RCC 7860 (cell line): ENCODE measurements around the gene TNK2.
A peak's percentile ranks its signal among the peaks of the same experiment; 100 is the strongest.
"Not testable (repeated sequence)": the region's sequence is repeated elsewhere in the genome, so short reads cannot be mapped to it uniquely, and the experiment has no call there.

Experiments
- DNase-seq: peaks from one replicate; pipeline ENCODE4 v3.0.0-alpha.2; 2015; ENCODE audit warnings: low spot score
- FAIRE-seq: peaks from 2 replicates; lab custom pipeline; 2012; peaks lifted over from hg19 to GRCh38; lab: Jason Lieb, UNC

The TNK2 gene

DNA sequence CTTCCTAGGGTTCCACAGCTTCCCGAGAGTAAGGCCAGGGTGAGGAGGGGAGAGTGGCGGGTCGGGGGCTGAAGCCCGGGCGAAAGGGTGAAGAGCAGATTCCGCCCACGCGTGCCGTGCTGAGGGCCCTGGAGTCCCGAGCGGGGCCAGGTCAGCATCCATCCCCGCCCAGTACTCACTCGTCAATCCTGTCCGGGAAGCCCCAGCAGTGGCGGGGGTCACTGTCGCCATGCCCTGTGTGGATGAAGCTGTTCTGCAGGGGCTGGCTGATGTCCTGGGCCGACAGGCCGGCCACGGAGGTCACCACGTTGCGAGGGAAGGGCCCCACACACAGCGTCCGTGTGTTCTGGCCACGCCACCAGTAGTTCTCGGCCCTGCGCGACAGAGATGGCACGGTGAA is 36.3 kb downstream of the TNK2 start:
- FAIRE-seq (no peak), DNase-seq (no peak)

DNA sequence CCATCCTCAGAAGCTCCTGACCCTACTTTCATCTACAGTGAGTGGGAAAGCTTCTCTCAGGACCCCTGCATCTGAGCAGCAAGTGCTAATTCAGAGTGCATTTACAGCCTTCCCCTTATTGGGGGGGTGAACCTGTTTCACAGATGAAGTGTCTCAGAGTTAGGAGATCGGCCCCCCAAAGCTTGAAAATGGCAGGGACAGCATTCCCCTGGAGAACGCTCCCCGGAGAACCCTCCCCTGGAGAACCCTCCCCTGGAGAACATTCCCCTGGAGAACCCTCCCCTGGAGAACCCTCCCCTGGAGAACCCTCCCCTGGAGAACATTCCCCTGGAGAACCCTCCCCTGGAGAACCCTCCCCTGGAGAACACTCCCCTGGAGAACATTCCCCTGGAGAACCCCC is 36.7 kb downstream of the TNK2 start:
- DNase-seq, FAIRE-seq: not testable (repeated sequence)

GRCh38 chr3:195870937-195871336 is 37.4 kb downstream of the TNK2 start:
- no peak for DNase-seq
- no peak for FAIRE-seq

DNA sequence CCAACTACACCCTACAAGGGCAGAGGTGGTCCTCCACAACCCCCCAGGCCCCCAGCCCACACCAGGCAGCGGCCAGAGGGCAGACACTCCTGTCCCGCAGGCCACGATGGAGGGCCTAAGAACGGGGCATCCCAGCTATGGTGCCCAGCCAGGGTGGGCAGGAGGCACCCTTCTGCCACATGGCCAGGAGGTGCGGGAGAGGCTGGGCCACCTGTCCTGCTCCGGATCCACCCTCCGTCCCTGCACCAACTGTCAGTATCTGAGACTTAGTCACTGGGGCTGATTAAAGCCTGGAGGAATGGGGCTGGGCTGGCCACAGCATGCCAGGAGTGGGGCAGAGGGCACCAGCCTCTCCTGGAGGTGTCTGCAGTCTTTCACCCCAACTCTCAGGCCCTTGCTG is 37.9 kb downstream of the TNK2 start:
- no peak for FAIRE-seq
- DNase-seq = peak; percentile 6

DNA sequence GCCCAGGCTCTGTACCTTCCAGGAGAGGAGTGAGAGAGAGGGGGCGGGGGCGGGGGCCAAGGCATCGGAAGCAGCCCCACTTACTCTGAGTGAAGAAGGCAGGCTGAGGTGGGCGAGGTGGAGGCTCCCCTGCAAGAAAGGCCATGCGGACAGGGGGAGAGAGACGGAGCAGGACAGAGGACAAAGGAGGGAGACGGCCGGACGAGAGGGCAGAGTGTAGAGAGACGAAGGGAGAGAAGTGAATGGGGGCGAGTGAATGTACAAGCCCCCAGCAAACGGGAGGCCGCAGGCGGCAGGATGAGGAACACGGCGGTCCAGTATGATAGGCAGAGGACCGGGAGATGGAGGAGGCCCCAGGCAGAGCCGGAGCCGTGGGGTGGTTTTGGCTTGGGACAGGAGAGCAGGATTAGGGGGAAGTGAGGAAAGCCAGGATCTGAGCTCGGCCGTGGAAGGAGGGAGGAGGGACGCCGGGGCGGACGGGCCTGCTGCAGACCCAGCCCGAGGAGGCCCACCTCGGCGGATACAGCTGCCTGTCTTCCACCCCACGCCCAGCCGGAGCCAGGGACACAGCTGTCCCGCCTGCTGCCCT is 38.8 kb downstream of the TNK2 start:
- FAIRE-seq (no peak), DNase-seq (no peak)

DNA sequence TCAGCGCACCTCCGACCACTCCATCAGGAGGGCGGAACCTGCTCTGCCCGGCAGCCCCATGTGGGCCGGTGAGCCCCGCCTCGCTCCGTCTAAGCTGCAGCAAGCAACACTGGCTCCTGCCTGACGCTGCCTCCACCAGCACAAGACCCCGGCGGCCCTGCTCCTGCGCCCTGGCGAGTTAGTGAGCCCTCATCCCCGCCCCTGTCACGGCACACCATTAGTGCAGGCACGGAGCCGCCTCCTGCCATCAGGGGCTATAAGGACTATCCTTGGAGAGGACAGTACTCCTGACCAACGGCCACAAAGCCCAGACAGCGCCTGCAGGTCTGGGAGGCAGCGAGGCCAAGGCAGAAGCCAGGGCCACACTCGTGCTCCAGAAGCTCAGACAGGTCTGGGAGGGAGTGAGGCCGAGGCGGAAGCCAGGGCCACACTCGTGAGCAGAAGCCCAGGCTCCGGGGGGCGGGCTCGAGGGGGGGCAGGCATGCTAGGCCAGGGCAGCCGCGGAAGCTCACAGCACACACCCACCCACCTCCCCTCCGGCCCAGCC is 39.4 kb downstream of the TNK2 start:
- FAIRE-seq (no peak), DNase-seq (no peak)

DNA sequence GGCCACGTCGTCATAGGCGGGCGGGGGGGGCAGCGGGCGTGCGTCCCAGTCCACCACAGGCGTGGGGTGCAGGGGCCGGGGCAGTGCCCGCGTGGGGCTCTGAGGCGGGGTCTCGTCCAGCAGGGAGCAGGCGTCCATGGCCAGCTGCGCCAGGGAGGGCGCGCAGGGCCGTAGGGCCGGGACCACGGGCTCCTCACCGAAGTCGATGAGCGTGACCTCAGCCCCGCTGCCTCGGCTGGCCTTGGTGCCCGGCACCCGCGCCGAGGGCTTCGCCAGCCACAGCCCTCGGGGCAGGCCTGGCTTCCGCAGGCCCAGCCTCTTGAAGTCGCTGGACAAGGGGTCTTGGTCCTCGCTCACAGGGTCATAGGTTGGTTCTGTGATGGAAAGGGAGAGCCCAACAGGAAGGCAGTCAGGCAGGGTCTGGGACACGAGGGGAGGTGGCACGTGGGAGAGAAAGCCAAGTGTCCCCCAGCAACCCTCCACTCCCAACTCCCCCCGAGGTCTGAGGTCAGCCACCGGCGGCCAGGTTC is 40.0 kb downstream of the TNK2 start:
- DNase-seq (no peak), FAIRE-seq (no peak)

DNA sequence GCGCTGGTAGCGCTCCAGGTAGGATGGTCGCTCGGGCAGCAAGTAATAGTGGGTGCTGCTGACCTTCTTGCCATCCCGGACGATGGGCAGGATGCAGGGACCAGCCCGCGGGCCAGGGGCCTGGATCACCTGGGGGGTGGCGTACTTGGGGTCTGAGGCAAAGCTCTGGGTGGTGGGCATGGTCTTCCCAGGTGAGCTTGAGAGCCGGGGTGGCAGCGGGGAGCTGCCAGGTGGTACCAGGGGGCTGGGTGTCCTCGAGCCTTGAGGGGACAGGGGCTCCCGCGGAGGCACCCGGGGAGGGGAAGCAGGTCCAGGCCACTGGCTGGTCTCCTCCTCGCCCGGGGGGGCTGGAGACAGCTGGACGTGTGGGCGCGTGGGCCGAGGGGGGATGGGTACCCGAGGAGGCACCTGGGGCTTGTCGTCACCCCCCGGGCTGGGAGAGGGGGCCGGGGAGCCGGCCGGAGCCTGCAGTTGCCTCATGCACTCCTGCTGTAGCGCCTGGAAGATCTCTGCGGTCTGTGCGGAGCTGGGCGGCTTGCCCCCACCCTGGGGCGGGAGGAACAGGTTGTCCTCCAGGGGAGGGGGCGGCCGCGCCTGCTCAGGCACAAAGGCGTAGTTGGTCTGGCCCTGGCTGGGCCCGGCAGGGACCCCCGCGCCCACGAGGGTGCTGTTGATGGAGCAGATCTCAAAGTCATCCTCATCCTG is 40.6 kb downstream of the TNK2 start:
- no peak for DNase-seq
- FAIRE-seq = no peak

DNA sequence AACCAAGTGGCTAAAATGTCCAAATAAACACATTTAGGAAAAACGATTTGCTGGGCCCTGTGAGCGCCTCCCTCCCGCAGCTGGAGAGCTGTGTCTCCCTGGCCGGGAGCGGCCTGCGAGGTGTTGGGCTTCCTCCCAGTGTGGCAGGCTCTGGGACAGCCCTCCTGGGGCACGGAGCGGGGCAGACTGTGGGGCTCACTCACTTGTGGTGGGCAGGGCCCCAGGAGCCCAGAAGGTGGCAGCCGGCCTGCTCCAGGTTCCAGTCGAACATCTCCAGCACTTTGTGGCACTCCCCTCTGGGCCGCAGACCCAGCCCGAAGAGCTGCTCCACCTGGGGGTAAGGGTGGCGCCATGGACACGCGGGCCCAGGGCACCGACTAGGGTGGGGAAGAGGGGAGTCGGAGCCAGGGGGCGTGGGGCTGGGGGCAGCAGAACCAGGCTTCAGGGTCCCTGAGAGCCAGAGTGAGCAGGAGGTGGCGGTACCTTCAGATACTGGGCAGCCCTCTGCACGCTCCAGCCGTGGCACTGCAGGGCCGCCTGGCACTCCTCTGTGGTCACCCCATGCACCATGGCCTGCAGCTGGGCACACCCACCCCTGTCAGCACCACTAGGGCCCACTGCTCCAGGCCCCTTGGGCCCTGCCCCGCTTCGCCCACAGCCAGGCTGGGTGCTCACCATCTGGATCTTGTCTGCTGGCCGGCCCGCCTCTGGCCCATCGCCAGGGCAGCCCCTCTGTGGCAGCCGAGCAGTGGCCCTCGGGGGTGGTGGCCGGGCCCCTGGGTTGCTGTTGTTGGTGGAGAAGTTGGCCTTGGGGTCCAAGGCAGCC is 41.5 kb downstream of the TNK2 start:
- DNase-seq (no peak), FAIRE-seq (no peak)

GRCh38 chr3:195865752-195866151 is 42.6 kb downstream of the TNK2 start:
- no peak for DNase-seq
- no peak for FAIRE-seq

DNA sequence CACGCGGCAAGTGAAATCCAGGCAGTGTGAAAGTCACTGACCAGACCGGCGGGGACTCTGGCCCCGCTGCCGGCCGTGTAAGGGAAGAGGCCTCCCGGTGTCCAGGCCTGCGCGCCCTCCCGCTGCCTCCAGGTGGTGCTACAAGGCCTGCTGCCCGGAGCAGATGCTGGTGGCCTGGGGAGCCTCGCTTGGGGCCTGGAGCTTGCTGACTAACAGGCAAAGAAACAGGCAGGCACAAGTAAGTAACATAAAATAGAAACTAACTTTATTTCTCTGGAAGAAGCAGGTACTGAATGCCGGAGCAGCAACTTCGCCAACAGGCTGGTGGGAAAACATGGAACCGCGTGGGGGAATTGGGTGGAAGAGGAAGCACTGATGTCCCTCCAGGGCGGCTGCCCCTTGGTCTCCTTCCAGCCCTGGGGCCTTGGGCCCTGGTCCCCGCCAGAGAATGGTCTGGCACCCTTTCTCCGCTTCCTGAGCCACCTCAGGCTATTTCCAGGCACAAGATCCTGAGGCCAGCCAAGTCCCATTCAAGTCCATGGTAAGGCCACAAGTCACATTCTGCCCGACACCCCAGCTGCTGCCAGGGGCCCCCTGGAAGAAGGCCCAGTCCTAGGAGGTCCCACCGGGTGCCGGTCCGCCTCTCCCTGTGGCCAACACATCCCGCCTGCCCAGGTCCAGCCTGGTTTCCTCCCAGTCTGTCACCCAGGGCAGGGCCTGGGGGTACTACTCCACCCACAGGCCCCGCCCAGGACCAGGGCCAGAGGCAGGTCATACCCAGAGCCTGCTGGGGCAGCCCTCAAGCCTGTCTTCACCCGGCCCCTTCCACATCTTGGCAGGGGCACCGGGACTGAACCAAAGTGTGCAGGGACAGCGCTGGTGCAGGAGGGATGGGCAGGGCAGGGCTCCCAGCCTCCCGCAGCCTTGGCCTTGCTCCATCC is 45.0 kb downstream of the TNK2 start:
- FAIRE-seq (no peak), DNase-seq (peak; percentile 61)

- DNase-seq, FAIRE-seq: not testable (repeated sequence)
These were observed 46.0 kb downstream of the TNK2 start for GRCh38 chr3:195862318-195862717.

DNA sequence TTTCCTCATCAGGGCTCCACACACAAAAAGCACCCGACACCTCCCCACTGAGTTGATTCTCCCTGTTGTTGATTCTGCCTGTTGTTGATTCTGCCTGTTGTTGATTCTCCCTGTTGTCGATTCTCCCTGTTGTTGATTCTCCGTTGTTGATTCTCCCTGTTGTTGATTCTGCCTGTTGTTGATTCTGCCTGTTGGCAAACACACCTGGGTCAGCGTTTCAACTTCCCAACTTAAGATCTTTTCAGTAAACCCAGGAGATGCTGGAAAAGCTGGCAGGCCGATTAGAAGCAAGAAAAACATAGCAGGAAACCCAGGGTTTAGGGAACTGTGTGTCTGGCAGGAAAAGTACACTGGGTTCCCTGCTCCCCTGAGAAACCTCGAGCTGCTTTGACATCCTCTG is 47.9 kb downstream of the TNK2 start:
- DNase-seq = no peak
- no peak for FAIRE-seq

DNA sequence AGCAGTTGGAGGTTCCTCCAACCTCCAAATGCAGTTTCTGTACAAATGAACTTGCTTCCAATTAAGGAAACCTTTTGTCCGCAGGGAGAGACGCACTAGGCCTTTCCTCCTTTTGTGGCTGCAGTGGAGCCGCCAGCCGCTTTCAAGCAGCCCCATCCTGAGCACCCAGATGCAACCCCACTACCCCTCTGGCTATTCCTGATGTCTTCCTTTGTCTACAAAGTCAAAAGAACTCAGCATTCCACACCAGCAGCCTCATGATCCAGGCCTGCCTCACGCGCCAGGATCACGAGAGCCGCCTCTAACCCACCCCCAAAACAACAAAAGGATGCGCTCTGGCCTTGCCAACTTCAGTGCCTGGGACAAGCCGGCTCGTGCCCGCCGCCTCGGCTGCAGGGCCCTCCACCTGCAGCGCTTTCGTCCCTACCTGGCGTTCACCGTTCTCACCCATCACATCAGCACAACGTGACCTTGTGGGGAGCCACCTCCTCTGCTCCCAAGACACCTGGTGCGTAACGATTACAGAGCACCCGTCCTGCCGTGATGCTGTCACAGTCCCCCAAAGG is 48.4 kb downstream of the TNK2 start:
- DNase-seq (no peak), FAIRE-seq (no peak)

GRCh38 chr3:195859061-195859845 is 49.1 kb downstream of the TNK2 start:
- FAIRE-seq (no peak), DNase-seq (no peak)

GRCh38 chr3:195856410-195857084 is 51.8 kb downstream of the TNK2 start:
- DNase-seq (no peak), FAIRE-seq (no peak)

GRCh38 chr3:195855471-195856409 is 52.6 kb downstream of the TNK2 start:
- DNase-seq = no peak
- no peak for FAIRE-seq
